Measurements from ENCODE around the gene KMT5B.

KMT5B gene

GRCh38 chr11:68143310-68143689 lies 69.8 kb downstream of the KMT5B start:
- DNase-seq (ENCODE audit: insufficient read length, low spot score) (no peak), FAIRE-seq (no peak)
- TF ChIP-seq POLR2AphosphoS5 (IDR thresholded peaks at IDR 0.05; ENCODE audit: low read depth, low read length), result no peak
- TF ChIP-seq SPI1 (IDR thresholded peaks at IDR 0.05; ENCODE audit: low read depth, low read length), result no peak
- no peak for TF ChIP-seq POLR2A (IDR thresholded peaks at IDR 0.05; ENCODE audit: low read depth, low read length)
- TF ChIP-seq POU2F2 (IDR thresholded peaks at IDR 0.05; ENCODE audit: low read depth, low read length), result no peak
- TF ChIP-seq PAX5 (IDR thresholded peaks at IDR 0.05; ENCODE audit: insufficient read depth, low read length, severe bottlenecking), result no peak
- TF ChIP-seq TAF1 (IDR thresholded peaks at IDR 0.05; ENCODE audit: low read depth, low read length), result no peak

GRCh38 chr11:68142441-68143309 lies 70.4 kb downstream of the KMT5B start:
- DNase-seq (ENCODE audit: insufficient read length, low spot score), result no peak
- TF ChIP-seq POU2F2 (IDR thresholded peaks at IDR 0.05; ENCODE audit: low read depth, low read length), result no peak
- TF ChIP-seq TAF1 (IDR thresholded peaks at IDR 0.05; ENCODE audit: low read depth, low read length), result no peak
- TF ChIP-seq PAX5 (IDR thresholded peaks at IDR 0.05; ENCODE audit: insufficient read depth, low read length, severe bottlenecking), result no peak
- no peak for TF ChIP-seq POLR2A (IDR thresholded peaks at IDR 0.05; ENCODE audit: low read depth, low read length)
- TF ChIP-seq SPI1 (IDR thresholded peaks at IDR 0.05; ENCODE audit: low read depth, low read length), result no peak
- no peak for TF ChIP-seq POLR2AphosphoS5 (IDR thresholded peaks at IDR 0.05; ENCODE audit: low read depth, low read length)
- FAIRE-seq, result no peak

GRCh38 chr11:68142028-68142412 lies 71.1 kb downstream of the KMT5B start:
- DNase-seq (ENCODE audit: insufficient read length, low spot score) (no peak), FAIRE-seq (peak; percentile 64)
- TF ChIP-seq POLR2A (IDR thresholded peaks at IDR 0.05; ENCODE audit: low read depth, low read length) (no peak), PAX5 (IDR thresholded peaks at IDR 0.05; ENCODE audit: insufficient read depth, low read length, severe bottlenecking) (no peak)

GRCh38 chr11:68141246-68142027 lies 71.7 kb downstream of the KMT5B start:
- TF ChIP-seq SPI1 (IDR thresholded peaks at IDR 0.05; ENCODE audit: low read depth, low read length) (no peak), PAX5 (IDR thresholded peaks at IDR 0.05; ENCODE audit: insufficient read depth, low read length, severe bottlenecking) (no peak), TAF1 (IDR thresholded peaks at IDR 0.05; ENCODE audit: low read depth, low read length) (no peak), POLR2AphosphoS5 (IDR thresholded peaks at IDR 0.05; ENCODE audit: low read depth, low read length) (no peak), POLR2A (IDR thresholded peaks at IDR 0.05; ENCODE audit: low read depth, low read length) (no peak), POU2F2 (IDR thresholded peaks at IDR 0.05; ENCODE audit: low read depth, low read length) (no peak)
- DNase-seq (ENCODE audit: insufficient read length, low spot score) (no peak), FAIRE-seq (no peak)

- TF ChIP-seq POLR2AphosphoS5 (IDR thresholded peaks at IDR 0.05; ENCODE audit: low read depth, low read length), result no peak
- no peak for TF ChIP-seq TAF1 (IDR thresholded peaks at IDR 0.05; ENCODE audit: low read depth, low read length)
- TF ChIP-seq POLR2A (IDR thresholded peaks at IDR 0.05; ENCODE audit: low read depth, low read length), result no peak
- TF ChIP-seq PAX5 (IDR thresholded peaks at IDR 0.05; ENCODE audit: insufficient read depth, low read length, severe bottlenecking), result no peak
- TF ChIP-seq SPI1 (IDR thresholded peaks at IDR 0.05; ENCODE audit: low read depth, low read length), result no peak
- no peak for TF ChIP-seq POU2F2 (IDR thresholded peaks at IDR 0.05; ENCODE audit: low read depth, low read length)
- no peak for DNase-seq (ENCODE audit: insufficient read length, low spot score)
- no peak for FAIRE-seq
These were observed 72.4 kb downstream of the KMT5B start for GRCh38 chr11:68140496-68141245.

GRCh38 chr11:68138237-68138636 lies 74.9 kb downstream of the KMT5B start:
- TF ChIP-seq TAF1 (IDR thresholded peaks at IDR 0.05; ENCODE audit: low read depth, low read length) (no peak), POU2F2 (IDR thresholded peaks at IDR 0.05; ENCODE audit: low read depth, low read length) (no peak), POLR2AphosphoS5 (IDR thresholded peaks at IDR 0.05; ENCODE audit: low read depth, low read length) (no peak), POLR2A (IDR thresholded peaks at IDR 0.05; ENCODE audit: low read depth, low read length) (no peak), SPI1 (IDR thresholded peaks at IDR 0.05; ENCODE audit: low read depth, low read length) (no peak), PAX5 (IDR thresholded peaks at IDR 0.05; ENCODE audit: insufficient read depth, low read length, severe bottlenecking) (no peak)
- DNase-seq (ENCODE audit: insufficient read length, low spot score) (no peak), FAIRE-seq (no peak)

- no peak for DNase-seq (ENCODE audit: insufficient read length, low spot score)
- no peak for FAIRE-seq
- no peak for TF ChIP-seq POLR2A (IDR thresholded peaks at IDR 0.05; ENCODE audit: low read depth, low read length)
- TF ChIP-seq POU2F2 (IDR thresholded peaks at IDR 0.05; ENCODE audit: low read depth, low read length), result no peak
- no peak for TF ChIP-seq TAF1 (IDR thresholded peaks at IDR 0.05; ENCODE audit: low read depth, low read length)
- no peak for TF ChIP-seq SPI1 (IDR thresholded peaks at IDR 0.05; ENCODE audit: low read depth, low read length)
These were observed 75.3 kb downstream of the KMT5B start for GRCh38 chr11:68137833-68138232.

- TF ChIP-seq TAF1 (IDR thresholded peaks at IDR 0.05; ENCODE audit: low read depth, low read length), result no peak
- no peak for TF ChIP-seq SPI1 (IDR thresholded peaks at IDR 0.05; ENCODE audit: low read depth, low read length)
- TF ChIP-seq POLR2A (IDR thresholded peaks at IDR 0.05; ENCODE audit: low read depth, low read length), result no peak
- no peak for TF ChIP-seq POU2F2 (IDR thresholded peaks at IDR 0.05; ENCODE audit: low read depth, low read length)
- TF ChIP-seq PAX5 (IDR thresholded peaks at IDR 0.05; ENCODE audit: insufficient read depth, low read length, severe bottlenecking), result no peak
- no peak for TF ChIP-seq POLR2AphosphoS5 (IDR thresholded peaks at IDR 0.05; ENCODE audit: low read depth, low read length)
- FAIRE-seq (no peak), DNase-seq (ENCODE audit: insufficient read length, low spot score) (no peak)
These were observed 76.2 kb downstream of the KMT5B start for GRCh38 chr11:68136866-68137265.

GRCh38 chr11:68135161-68135560 lies 77.9 kb downstream of the KMT5B start:
- DNase-seq (ENCODE audit: insufficient read length, low spot score) (no peak), FAIRE-seq (no peak)
- TF ChIP-seq PAX5 (IDR thresholded peaks at IDR 0.05; ENCODE audit: insufficient read depth, low read length, severe bottlenecking) (no peak), POLR2AphosphoS5 (IDR thresholded peaks at IDR 0.05; ENCODE audit: low read depth, low read length) (no peak), TAF1 (IDR thresholded peaks at IDR 0.05; ENCODE audit: low read depth, low read length) (no peak), POU2F2 (IDR thresholded peaks at IDR 0.05; ENCODE audit: low read depth, low read length) (no peak), POLR2A (IDR thresholded peaks at IDR 0.05; ENCODE audit: low read depth, low read length) (no peak), SPI1 (IDR thresholded peaks at IDR 0.05; ENCODE audit: low read depth, low read length) (no peak)
